Measurements from ENCODE around the gene PRPF6. TPM values are rescaled to one million over a fixed set of nuclear protein-coding genes. Genes with fewer than 3 reads are reported as not detected.

PRPF6 gene
- total and polyA plus RNA-seq, 2 of the 13 experiments (the other 11 are each of a cell fraction or from before 2014, with no cell fraction given) = 63.7 to 101 TPM

GRCh38 chr20:64065974-64066343 lies 85.0 kb downstream of the PRPF6 start (continued):
- TF ChIP-seq SNRNP70 (IDR thresholded peaks at IDR 0.05; ENCODE audit: low read depth, low read length) (no peak), ZNF678 (CRISPR knock-in tag; IDR thresholded peaks at IDR 0.05) (no peak), KDM4B (CRISPR knock-in tag; IDR thresholded peaks at IDR 0.05) (no peak), CHD4 (IDR thresholded peaks at IDR 0.05; ENCODE audit: borderline replicate concordance, low read length) (no peak), ETV6 (CRISPR knock-in tag; conservative IDR thresholded peaks at IDR 0.05) (no peak; the same call in 1 of the 2 replicates), KAT2B (IDR thresholded peaks at IDR 0.05; ENCODE audit: borderline replicate concordance, low read depth, low read length) (no peak), MTA3 (CRISPR knock-in tag; IDR thresholded peaks at IDR 0.05) (no peak), ZMAT5 (CRISPR knock-in tag; IDR thresholded peaks at IDR 0.05; ENCODE audit: borderline replicate concordance, low read depth) (no peak), PHF20 (CRISPR knock-in tag; IDR thresholded peaks at IDR 0.05) (no peak), TEAD3 (CRISPR knock-in tag; optimal IDR thresholded peaks at IDR 0.05; ENCODE audit: borderline replicate concordance) (peak; percentile 20), MXI1 (IDR thresholded peaks at IDR 0.05; ENCODE audit: borderline replicate concordance, low read depth, low read length) (no peak), ELF3 (CRISPR knock-in tag; IDR thresholded peaks at IDR 0.05) (no peak), ZNF761 (CRISPR knock-in tag; conservative IDR thresholded peaks at IDR 0.05) (no peak), GABPB1 (CRISPR knock-in tag; IDR thresholded peaks at IDR 0.05) (no peak), ZNF704 (CRISPR knock-in tag; IDR thresholded peaks at IDR 0.05; ENCODE audit: borderline replicate concordance) (no peak), ZNF7 (CRISPR knock-in tag; IDR thresholded peaks at IDR 0.05) (no peak), ARHGAP35 (CRISPR knock-in tag; IDR thresholded peaks at IDR 0.05; ENCODE audit: borderline replicate concordance) (0 out of 2 replicates have a peak, but pooled peaks have one; percentile 8), MED1 (CRISPR knock-in tag; IDR thresholded peaks at IDR 0.05) (no peak), ZNF362 (CRISPR knock-in tag; IDR thresholded peaks at IDR 0.05; ENCODE audit: borderline replicate concordance) (no peak), TSC22D2 (CRISPR knock-in tag; IDR thresholded peaks at IDR 0.05; ENCODE audit: borderline replicate concordance) (no peak; the same call in 1 of the 2 replicates), ZNF605 (CRISPR knock-in tag; IDR thresholded peaks at IDR 0.05) (no peak), FOXC1 (CRISPR knock-in tag; IDR thresholded peaks at IDR 0.05; ENCODE audit: borderline replicate concordance) (no peak)
- TF ChIP-seq, protein P1, sequence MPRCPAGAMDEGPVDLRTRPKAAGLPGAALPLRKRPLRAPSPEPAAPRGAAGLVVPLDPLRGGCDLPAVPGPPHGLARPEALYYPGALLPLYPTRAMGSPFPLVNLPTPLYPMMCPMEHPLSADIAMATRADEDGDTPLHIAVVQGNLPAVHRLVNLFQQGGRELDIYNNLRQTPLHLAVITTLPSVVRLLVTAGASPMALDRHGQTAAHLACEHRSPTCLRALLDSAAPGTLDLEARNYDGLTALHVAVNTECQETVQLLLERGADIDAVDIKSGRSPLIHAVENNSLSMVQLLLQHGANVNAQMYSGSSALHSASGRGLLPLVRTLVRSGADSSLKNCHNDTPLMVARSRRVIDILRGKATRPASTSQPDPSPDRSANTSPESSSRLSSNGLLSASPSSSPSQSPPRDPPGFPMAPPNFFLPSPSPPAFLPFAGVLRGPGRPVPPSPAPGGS (CRISPR knock-in tag; IDR thresholded peaks at IDR 0.05) = no peak
- TF ChIP-seq, protein P2, sequence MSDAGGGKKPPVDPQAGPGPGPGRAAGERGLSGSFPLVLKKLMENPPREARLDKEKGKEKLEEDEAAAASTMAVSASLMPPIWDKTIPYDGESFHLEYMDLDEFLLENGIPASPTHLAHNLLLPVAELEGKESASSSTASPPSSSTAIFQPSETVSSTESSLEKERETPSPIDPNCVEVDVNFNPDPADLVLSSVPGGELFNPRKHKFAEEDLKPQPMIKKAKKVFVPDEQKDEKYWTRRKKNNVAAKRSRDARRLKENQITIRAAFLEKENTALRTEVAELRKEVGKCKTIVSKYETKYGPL (CRISPR knock-in tag; IDR thresholded peaks at IDR 0.05) = no peak
- TF ChIP-seq, protein P3, sequence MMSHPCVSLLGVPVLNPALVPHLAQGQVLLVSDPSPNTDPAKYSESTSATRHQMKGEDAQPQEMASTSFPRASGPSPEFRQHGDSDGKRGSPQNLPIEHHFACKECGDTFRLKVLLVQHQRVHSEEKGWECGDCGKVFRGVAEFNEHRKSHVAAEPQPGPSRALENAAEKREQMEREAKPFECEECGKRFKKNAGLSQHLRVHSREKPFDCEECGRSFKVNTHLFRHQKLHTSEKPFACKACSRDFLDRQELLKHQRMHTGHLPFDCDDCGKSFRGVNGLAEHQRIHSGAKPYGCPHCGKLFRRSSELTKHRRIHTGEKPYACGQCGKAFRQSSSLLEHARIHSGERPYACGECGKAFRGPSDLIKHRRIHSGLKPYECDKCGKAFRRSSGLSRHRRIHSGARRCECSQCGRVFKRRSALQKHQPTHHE (CRISPR knock-in tag; IDR thresholded peaks at IDR 0.05; ENCODE audit: borderline replicate concordance) = 0 out of 2 replicates have a peak, but pooled peaks have one; percentile 41

All from HepG2 (cell line).